GM12878 (cell line): ENCODE data around the gene HPSE. TPM values are rescaled to one million over a fixed set of nuclear protein-coding genes. Genes with fewer than 3 reads are reported as not detected.

Experiments used
- ATAC-seq: fragments of 200-7000 bp; cut with Tn5 transposase; 3 replicates; pipeline ENCODE4 v1.9.1; 2020; ENCODE audit warnings: mild to moderate bottlenecking, moderate library complexity
- BruUV-seq: library from RNA; stranded (reverse); fragments of 400-500 nt; replicated peaks from 2 replicates; lab custom pipeline; 2021; lab: Mats Ljungman, UMichigan
- CTCF ChIA-PET: fragments of 300-600 bp; sonication (Branson Sonifier 250); formaldehyde crosslinking; extraction: SDS; loops from one replicate; lab custom pipeline; 2021; ENCODE audit warnings: inconsistent platforms; lab: Yijun Ruan, JAX
- POLR2A ChIA-PET: fragments of 350-600 bp; formaldehyde crosslinking; extraction: SDS; loops from one replicate; lab custom pipeline; 2021; ENCODE audit warnings: inconsistent platforms; lab: Charles Lee
- RAD21 ChIA-PET: fragments of 300-600 bp; sonication (Branson Sonifier 250); formaldehyde crosslinking; loops from one replicate; lab custom pipeline; 2023; ENCODE audit warnings: antibody characterized with exemption; ENCODE audit not compliant: unreplicated experiment; lab: Charles Lee
- SMC1A ChIA-PET: fragments of 300-600 bp; sonication (Branson Sonifier 250); formaldehyde crosslinking; loops from one replicate; lab custom pipeline; 2023; ENCODE audit not compliant: unreplicated experiment, uncharacterized antibody; lab: Charles Lee
- DNase-seq: peaks from one replicate; pipeline ENCODE4 v3.0.0-alpha.2; 2011; ENCODE audit warnings: low read depth, low spot score
- FAIRE-seq: peaks from 3 replicates; lab custom pipeline; 2011; peaks lifted over from hg19 to GRCh38; lab: Jason Lieb, UNC
- H2AFZ ChIP-seq: 2 replicates; pipeline ENCODE4 v1.6.0; 2011; ENCODE audit warnings: low read depth, low read length, control low read depth; ENCODE audit not compliant: control insufficient read depth
- H3K27ac ChIP-seq: 2 replicates; pipeline ENCODE4 v1.5.1; 2011; ENCODE audit warnings: control low read depth; ENCODE audit not compliant: control insufficient read depth, insufficient read depth
- H3K27me3 ChIP-seq, 2 experiments: replicated peaks in 1 of 2; 2 replicates each; pipeline versions ENCODE4 v1.6.0 to v1.6.1; 2011; ENCODE audit warnings: low read length in 1 of 2; ENCODE audit not compliant: control insufficient read depth in 2 of 2, insufficient read depth in 2 of 2
- H3K36me3 ChIP-seq, 2 experiments: 2 replicates each; pipeline ENCODE4 v1.5.1; 2011; ENCODE audit warnings: low read length in 1 of 2; ENCODE audit not compliant: control insufficient read depth in 2 of 2, insufficient read depth in 2 of 2
- H3K4me1 ChIP-seq: 2 replicates; pipeline ENCODE4 v1.6.1; 2011; ENCODE audit warnings: mild to moderate bottlenecking, low read length, moderate library complexity, mixed read lengths; ENCODE audit not compliant: control insufficient read depth, insufficient read depth
- H3K4me2 ChIP-seq: 2 replicates; pipeline ENCODE4 v1.6.0; 2011; ENCODE audit warnings: control low read depth; ENCODE audit not compliant: control insufficient read depth, insufficient read depth
- H3K4me3 ChIP-seq: fragments of 200-600 bp; sonication (generic); 2 replicates; pipeline ENCODE4 v1.5.1; 2016
- H3K79me2 ChIP-seq: 2 replicates; pipeline ENCODE4 v1.6.0; 2011; ENCODE audit warnings: low read length; ENCODE audit not compliant: control insufficient read depth, insufficient read depth
- H3K9ac ChIP-seq: 2 replicates; pipeline ENCODE4 v1.8.0; 2011; ENCODE audit warnings: low read length, control low read depth, mixed read lengths; ENCODE audit not compliant: control insufficient read depth, insufficient read depth
- H3K9me3 ChIP-seq: replicated peaks from 3 replicates; pipeline ENCODE4 v1.5.1; 2011; ENCODE audit warnings: mild to moderate bottlenecking, low read length; ENCODE audit not compliant: control insufficient read depth, insufficient read depth
- H4K20me1 ChIP-seq: 2 replicates; pipeline ENCODE4 v1.6.0; 2011; ENCODE audit not compliant: control insufficient read depth, insufficient read depth
- DPF2 ChIP-seq: fragments of 450-650 bp; IDR thresholded peaks from 2 replicates; pipeline ENCODE4 v1.6.1; 2017; ENCODE audit warnings: mild to moderate bottlenecking
- ETV6 ChIP-seq, 2 experiments: fragments of 450-650 bp in 1 of 2; IDR thresholded peaks in 1 of 2; conservative IDR thresholded peaks in 1 of 2; 2 replicates each; pipeline ENCODE4 v1.6.1; 2014; ENCODE audit warnings: antibody characterized with exemption in 1 of 2, borderline replicate concordance in 1 of 2, low read depth in 1 of 2, mild to moderate bottlenecking in 1 of 2, moderate library complexity in 1 of 2
- GATAD2B ChIP-seq: fragments of 450-650 bp; conservative IDR thresholded peaks from 2 replicates; pipeline ENCODE4 v1.6.1; 2017; ENCODE audit warnings: low read depth, mild to moderate bottlenecking, moderate library complexity
- PML ChIP-seq: IDR thresholded peaks from 2 replicates; pipeline ENCODE4 v1.6.1; 2012; ENCODE audit warnings: low read length, inconsistent platforms
- RB1 ChIP-seq: fragments of 450-650 bp; formaldehyde crosslinking; IDR thresholded peaks from 2 replicates; pipeline ENCODE4 v1.6.1; 2017; ENCODE audit warnings: mild to moderate bottlenecking, borderline replicate concordance
- RCOR1 ChIP-seq: conservative IDR thresholded peaks from 2 replicates; pipeline ENCODE4 v1.6.1; 2012; ENCODE audit warnings: low read depth, low read length, improper control_type of control experiment
- ZNF207 ChIP-seq: fragments of 450-650 bp; IDR thresholded peaks from 2 replicates; pipeline ENCODE4 v1.6.1; 2014; ENCODE audit warnings: antibody characterized with exemption, mild to moderate bottlenecking, borderline replicate concordance
- ZNF384 ChIP-seq: IDR thresholded peaks from 2 replicates; pipeline ENCODE4 v1.6.1; 2012; ENCODE audit warnings: low read depth, mild to moderate bottlenecking, low read length, improper control_type of control experiment, borderline replicate concordance
- ZZZ3 ChIP-seq: IDR thresholded peaks from 2 replicates; pipeline ENCODE4 v1.6.1; 2011; ENCODE audit warnings: low read depth; ENCODE audit not compliant: control insufficient read depth, insufficient read length
- WGBS: methylation state at CpG from one replicate; pipeline ENCODE4 v1.1.6; 2016; ENCODE audit warnings: low lambda C conversion rate; ENCODE audit not compliant: insufficient replicate concordance, insufficient coverage; ENCODE audit errors: missing lambda C conversion rate; 5-methylcytosine and 5-hydroxymethylcytosine counted together
- in situ Hi-C: fragments of 300-500 bp; cut with MboI; formaldehyde crosslinking; loops from 9 replicates; pipeline ENCODE4 v1.14.3; 2018; ENCODE audit warnings: mixed read lengths
- intact Hi-C: fragments of 100-400 bp; cut with micrococcal nuclease; formaldehyde crosslinking; loops from one replicate; pipeline ENCODE4 v1.14.2; 2022; ENCODE audit not compliant: unreplicated experiment
- polyA plus RNA-seq, 11 experiments: library from polyadenylated mRNA; depleted of rRNA in 4 of 11; unstranded in 6 of 11; stranded (reverse) in 5 of 11; fragments of >200 nt; fragmentation: Nextera tagmentation in 4 of 11; fragmentation: Illumina TruSeq in 1 of 11; extraction: Ambion mirVana in 4 of 11; extraction: Trizol in 1 of 11; gene quantifications; 1 replicate in 1 of 11; 2 replicates in 10 of 11; pipeline versions ENCODE4 v1.2.1 to v1.2.3, GENCODE V29; 2011 to 2016; ENCODE audit warnings: inconsistent platforms in 2 of 11, missing spikeins in 2 of 11, low read depth in 1 of 11
- total RNA-seq, 4 experiments: library from RNA; depleted of rRNA in 3 of 4; stranded (reverse); fragments of >200 nt in 3 of 4; fragmentation: Illumina TruSeq in 1 of 4; extraction: Trizol in 1 of 4; gene quantifications; 2 replicates each; pipeline versions ENCODE4 v1.2.1 to v1.2.3, GENCODE V29; 2013 to 2021
- TF ChIP-seq, protein P1 (sequence below): IDR thresholded peaks from 2 replicates; pipeline ENCODE4 v1.6.1; 2012; ENCODE audit warnings: improper control_type of control experiment, low read depth, low read length; ENCODE audit not compliant: insufficient replicate concordance

Gene HPSE
- total and polyA plus RNA-seq, 10 of the 15 experiments (the other 5 are each of a cell fraction or from before 2014, with no cell fraction given): 0.16 to 0.89 (median 0.58) TPM

DNA sequence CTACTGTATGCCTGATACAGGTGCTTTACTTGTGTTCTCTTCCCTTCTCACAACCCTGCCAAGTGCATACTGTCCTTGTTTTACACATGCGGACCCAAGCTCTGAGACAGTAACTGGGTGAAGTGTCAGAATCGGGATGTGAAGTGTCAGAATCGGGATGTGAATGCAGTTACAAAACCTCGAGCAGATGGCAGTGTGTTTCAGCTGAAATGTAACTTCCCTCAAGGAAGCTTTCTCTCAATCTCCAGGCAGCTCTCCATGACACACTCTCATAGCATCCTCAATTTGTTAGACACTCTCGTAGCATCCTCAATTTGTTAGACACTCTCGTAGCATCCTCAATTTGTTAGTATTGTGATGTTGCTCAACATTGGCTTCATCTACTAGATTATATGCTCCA lies 1.1 kb upstream of the HPSE start:
- BruUV-seq: no TSS peak
- H3K36me3 ChIP-seq: no peaks in the 10 kb centered on the region
- no peak overlapping the region for H3K4me3 ChIP-seq
- no peaks in the 10 kb centered on the region for H4K20me1 ChIP-seq
- peaks cover 0 to 3% of the 10 kb centered on the region in 2 experiments; a peak in 1 of 4 replicates for H3K27me3 ChIP-seq
- TF ChIP-seq PML: no peak
- TF ChIP-seq ZNF207: no peak
- no peak for TF ChIP-seq DPF2
- no peak for TF ChIP-seq RCOR1
- TF ChIP-seq GATAD2B: no peak
- no peak for TF ChIP-seq RB1
- TF ChIP-seq ETV6 (conservative IDR thresholded peaks at IDR 0.05 in 1 of 2, IDR thresholded peaks at IDR 0.05 in 1 of 2; ENCODE audit: borderline replicate concordance in 1 of 2, low read depth in 1 of 2): no peak
- no peak for TF ChIP-seq ZNF384
- TF ChIP-seq, protein P1, sequence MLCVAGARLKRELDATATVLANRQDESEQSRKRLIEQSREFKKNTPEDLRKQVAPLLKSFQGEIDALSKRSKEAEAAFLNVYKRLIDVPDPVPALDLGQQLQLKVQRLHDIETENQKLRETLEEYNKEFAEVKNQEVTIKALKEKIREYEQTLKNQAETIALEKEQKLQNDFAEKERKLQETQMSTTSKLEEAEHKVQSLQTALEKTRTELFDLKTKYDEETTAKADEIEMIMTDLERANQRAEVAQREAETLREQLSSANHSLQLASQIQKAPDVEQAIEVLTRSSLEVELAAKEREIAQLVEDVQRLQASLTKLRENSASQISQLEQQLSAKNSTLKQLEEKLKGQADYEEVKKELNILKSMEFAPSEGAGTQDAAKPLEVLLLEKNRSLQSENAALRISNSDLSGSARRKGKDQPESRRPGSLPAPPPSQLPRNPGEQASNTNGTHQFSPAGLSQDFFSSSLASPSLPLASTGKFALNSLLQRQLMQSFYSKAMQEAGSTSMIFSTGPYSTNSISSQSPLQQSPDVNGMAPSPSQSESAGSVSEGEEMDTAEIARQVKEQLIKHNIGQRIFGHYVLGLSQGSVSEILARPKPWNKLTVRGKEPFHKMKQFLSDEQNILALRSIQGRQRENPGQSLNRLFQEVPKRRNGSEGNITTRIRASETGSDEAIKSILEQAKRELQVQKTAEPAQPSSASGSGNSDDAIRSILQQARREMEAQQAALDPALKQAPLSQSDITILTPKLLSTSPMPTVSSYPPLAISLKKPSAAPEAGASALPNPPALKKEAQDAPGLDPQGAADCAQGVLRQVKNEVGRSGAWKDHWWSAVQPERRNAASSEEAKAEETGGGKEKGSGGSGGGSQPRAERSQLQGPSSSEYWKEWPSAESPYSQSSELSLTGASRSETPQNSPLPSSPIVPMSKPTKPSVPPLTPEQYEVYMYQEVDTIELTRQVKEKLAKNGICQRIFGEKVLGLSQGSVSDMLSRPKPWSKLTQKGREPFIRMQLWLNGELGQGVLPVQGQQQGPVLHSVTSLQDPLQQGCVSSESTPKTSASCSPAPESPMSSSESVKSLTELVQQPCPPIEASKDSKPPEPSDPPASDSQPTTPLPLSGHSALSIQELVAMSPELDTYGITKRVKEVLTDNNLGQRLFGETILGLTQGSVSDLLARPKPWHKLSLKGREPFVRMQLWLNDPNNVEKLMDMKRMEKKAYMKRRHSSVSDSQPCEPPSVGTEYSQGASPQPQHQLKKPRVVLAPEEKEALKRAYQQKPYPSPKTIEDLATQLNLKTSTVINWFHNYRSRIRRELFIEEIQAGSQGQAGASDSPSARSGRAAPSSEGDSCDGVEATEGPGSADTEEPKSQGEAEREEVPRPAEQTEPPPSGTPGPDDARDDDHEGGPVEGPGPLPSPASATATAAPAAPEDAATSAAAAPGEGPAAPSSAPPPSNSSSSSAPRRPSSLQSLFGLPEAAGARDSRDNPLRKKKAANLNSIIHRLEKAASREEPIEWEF: no peak
- no peak for TF ChIP-seq ZZZ3
- TF ChIP-seq, all 136 proteins: peak for 0
- POLR2A ChIA-PET: no interaction called here
- Histone ChIP-seq H3K79me2 (no peaks in the 10 kb centered on the region), H3K4me1 (peaks cover 5% of the 10 kb centered on the region; the same call in 1 of the 2 replicates), H3K9ac (no peak overlapping the region), H3K27ac (no peak overlapping the region), H2AFZ (no peak overlapping the region), H3K9me3 (no peaks in the 10 kb centered on the region; the same call in 2 of the 3 replicates), H3K4me2 (no peak overlapping the region)
- ATAC-seq (no peak), DNase-seq (no peak), FAIRE-seq (no peak)
- in situ Hi-C loops (no loop called here), intact Hi-C loops (no loop called here)
- RAD21 ChIA-PET: no interaction called here
- CTCF ChIA-PET: no interaction called here
- SMC1A ChIA-PET: interaction anchor here (0.5 to 1.2 kb wide), 2 partner anchors 27 to 44 kb away, joined by 3 read pairs; no protein-coding TSS in a partner anchor
- WGBS: 50% methylated on average over 6 of the region's 6 CpGs
